Mesenchymal stem cell (in vitro differentiated cells and primary cell): Measurements from ENCODE around the gene ECI1.

ENCODE experiments used
- DNase-seq: peaks from one replicate; pipeline ENCODE4 v3.0.0-alpha.2; 2013
- H2AFZ ChIP-seq: one replicate; pipeline ENCODE4 v1.6.1; 2013; ENCODE audit warnings: low read depth, mild to moderate bottlenecking, control low read depth, inconsistent platforms, low read length, moderate library complexity
- H2AK5ac ChIP-seq: 2 replicates; pipeline ENCODE4 v1.6.1; 2013; ENCODE audit warnings: low read length, moderate library complexity, mild to moderate bottlenecking, inconsistent platforms; ENCODE audit not compliant: severe bottlenecking
- H2BK120ac ChIP-seq: one replicate; pipeline ENCODE4 v1.6.1; 2013; ENCODE audit warnings: low read depth, mild to moderate bottlenecking, inconsistent platforms, low read length, moderate library complexity
- H2BK12ac ChIP-seq, 2 experiments: one replicate each; pipeline ENCODE4 v1.6.1; 2013; ENCODE audit warnings: inconsistent platforms in 2 of 2, low read length in 2 of 2, mild to moderate bottlenecking in 2 of 2, moderate library complexity in 2 of 2, control low read depth in 1 of 2
- H2BK15ac ChIP-seq: one replicate; pipeline ENCODE4 v1.6.1; 2013; ENCODE audit warnings: mild to moderate bottlenecking, low read depth, inconsistent platforms; ENCODE audit not compliant: poor library complexity, severe bottlenecking
- H2BK5ac ChIP-seq: 2 replicates; pipeline ENCODE4 v1.6.1; 2013; ENCODE audit warnings: low read depth, mild to moderate bottlenecking, low read length, control low read depth, inconsistent platforms; ENCODE audit not compliant: poor library complexity, severe bottlenecking
- H3K14ac ChIP-seq, 2 experiments: one replicate each; pipeline ENCODE4 v1.6.1; 2013; ENCODE audit warnings: inconsistent platforms in 2 of 2, low read length in 2 of 2, control low read depth in 1 of 2, mild to moderate bottlenecking in 1 of 2, moderate library complexity in 1 of 2
- H3K18ac ChIP-seq, 2 experiments: one replicate each; pipeline ENCODE4 v1.6.1; 2013; ENCODE audit warnings: inconsistent platforms in 2 of 2, low read length in 2 of 2, control low read depth in 1 of 2, low read depth in 1 of 2, mild to moderate bottlenecking in 1 of 2
- H3K23ac ChIP-seq, 2 experiments: one replicate each; pipeline ENCODE4 v1.6.1; 2013; ENCODE audit warnings: inconsistent platforms in 2 of 2, low read length in 2 of 2, mild to moderate bottlenecking in 2 of 2, moderate library complexity in 2 of 2, control low read depth in 1 of 2
- H3K27ac ChIP-seq: 2 replicates; pipeline ENCODE4 v1.5.1; 2013; ENCODE audit warnings: mild to moderate bottlenecking, moderate library complexity, low read length, control low read depth, inconsistent platforms; ENCODE audit not compliant: poor library complexity, severe bottlenecking
- H3K27me3 ChIP-seq, 2 experiments: 2 replicates each; pipeline versions ENCODE4 v1.6.1 to v1.7.0; 2013; ENCODE audit warnings: low read length in 2 of 2, mild to moderate bottlenecking in 2 of 2, moderate library complexity in 2 of 2, control low read depth in 1 of 2, inconsistent platforms in 1 of 2; ENCODE audit not compliant: control insufficient read depth in 1 of 2, insufficient read depth in 1 of 2
- H3K36me3 ChIP-seq, 2 experiments: 2 replicates each; pipeline versions ENCODE4 v1.6.1 to v1.7.0; 2013; ENCODE audit warnings: low read length in 2 of 2, control low read depth in 1 of 2, inconsistent platforms in 1 of 2, low read depth in 1 of 2, mild to moderate bottlenecking in 1 of 2; ENCODE audit not compliant: insufficient read depth in 2 of 2, control insufficient read depth in 1 of 2
- H3K4ac ChIP-seq, 2 experiments: one replicate each; pipeline ENCODE4 v1.6.1; 2013; ENCODE audit warnings: inconsistent platforms in 2 of 2, low read length in 2 of 2, mild to moderate bottlenecking in 2 of 2, moderate library complexity in 2 of 2, control low read depth in 1 of 2, low read depth in 1 of 2
- H3K4me1 ChIP-seq: 2 replicates; pipeline ENCODE4 v1.6.1; 2013; ENCODE audit warnings: low read depth, low read length, control low read depth; ENCODE audit not compliant: control insufficient read depth, insufficient read depth
- H3K4me2 ChIP-seq: 2 replicates; pipeline ENCODE4 v1.6.1; 2013; ENCODE audit warnings: low read length, mild to moderate bottlenecking, inconsistent platforms; ENCODE audit not compliant: poor library complexity, severe bottlenecking
- H3K4me3 ChIP-seq, 2 experiments: 2 replicates each; pipeline versions ENCODE4 v1.5.1 to v1.7.0; 2013; ENCODE audit warnings: low read length in 2 of 2, mild to moderate bottlenecking in 2 of 2, control low read depth in 1 of 2, low read depth in 1 of 2; ENCODE audit not compliant: insufficient read depth in 1 of 2
- H3K79me1 ChIP-seq: replicated peaks from 2 replicates; pipeline ENCODE4 v1.6.1; 2013; ENCODE audit warnings: mild to moderate bottlenecking, control low read depth, low read length, inconsistent platforms; ENCODE audit not compliant: poor library complexity, severe bottlenecking
- H3K9ac ChIP-seq: 2 replicates; pipeline ENCODE4 v1.7.0; 2013; ENCODE audit warnings: mild to moderate bottlenecking, low read length, moderate library complexity
- H3K9me3 ChIP-seq: 2 replicates; pipeline ENCODE4 v1.7.0; 2013; ENCODE audit warnings: mild to moderate bottlenecking, low read length; ENCODE audit not compliant: control insufficient read depth
- H4K8ac ChIP-seq: one replicate; pipeline ENCODE4 v1.6.1; 2013; ENCODE audit warnings: inconsistent platforms, mild to moderate bottlenecking, low read length, moderate library complexity
- H4K91ac ChIP-seq: one replicate; pipeline ENCODE4 v1.6.1; 2013; ENCODE audit warnings: mild to moderate bottlenecking, low read length, inconsistent platforms
- WGBS: methylation state at CpG from one replicate; pipeline ENCODE4 v1.1.7; 2013; ENCODE audit warnings: mixed read lengths; 5-methylcytosine and 5-hydroxymethylcytosine counted together

Gene ECI1

DNA sequence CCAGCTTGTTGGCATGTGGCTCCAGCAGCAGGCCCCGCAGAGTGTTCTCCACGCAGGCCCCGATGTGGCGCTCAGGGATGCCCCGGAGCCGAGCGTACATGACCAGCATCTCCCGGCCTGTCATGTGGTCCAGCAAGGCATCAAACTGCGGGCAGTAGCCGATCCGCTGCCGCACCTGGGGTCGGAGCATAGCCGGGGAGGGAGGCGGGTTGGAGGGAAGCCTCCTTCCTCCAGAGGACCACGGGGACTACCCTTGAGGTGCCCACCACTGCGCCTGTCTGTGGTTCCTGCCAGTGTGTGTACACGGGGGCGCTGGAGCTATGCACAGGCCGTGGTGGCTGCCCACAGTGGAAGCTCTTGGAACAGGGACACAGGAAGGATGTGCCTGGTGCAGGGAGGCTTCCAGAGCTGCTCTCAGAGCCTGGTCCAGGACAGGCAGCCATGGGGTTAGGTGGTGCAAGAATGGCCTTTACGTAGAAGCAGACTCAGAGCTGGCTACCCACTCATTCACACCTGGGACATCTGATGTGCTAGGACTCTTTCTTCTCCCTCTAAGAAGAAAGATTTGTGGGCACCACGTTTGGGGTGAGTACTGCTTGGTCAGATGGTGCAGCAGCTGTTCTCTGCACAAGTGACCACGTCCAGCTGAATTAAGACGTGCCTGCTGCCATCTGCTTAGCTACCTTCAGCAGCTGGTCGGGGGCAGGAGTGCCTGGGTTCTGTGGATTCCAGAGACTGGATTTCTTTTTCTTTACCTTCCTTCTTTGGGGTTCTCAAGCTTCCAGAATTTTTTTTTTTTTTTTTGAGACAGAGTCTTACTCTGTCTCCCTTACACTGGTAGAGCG lies 27.8 kb upstream of the ECI1 start:
- no peaks in the 10 kb centered on the region for H3K9me3 ChIP-seq
- no peak overlapping the region for H3K4ac ChIP-seq
- no peak for DNase-seq
- H2BK12ac ChIP-seq, result no peak overlapping the region
- no peak overlapping the region for H3K4me2 ChIP-seq
- H3K18ac ChIP-seq, result no peak overlapping the region
- H4K8ac ChIP-seq, result no peak overlapping the region
- no peak overlapping the region for H2AFZ ChIP-seq
- no peak overlapping the region for H4K91ac ChIP-seq
- H2BK120ac ChIP-seq, result no peak overlapping the region
- no peak overlapping the region for H3K4me3 ChIP-seq
- no peaks in the 10 kb centered on the region for H3K79me1 ChIP-seq
- H2AK5ac ChIP-seq, result no peak overlapping the region
- 88% methylated on average over 26 of the region's 26 CpGs for WGBS
- peaks cover 0 to 1% of the 10 kb centered on the region in 2 experiments for H3K36me3 ChIP-seq
- H3K14ac ChIP-seq, result no peak overlapping the region
- H3K27ac ChIP-seq, result no peak overlapping the region
- H3K27me3 ChIP-seq, result peaks cover 31 to 74% of the 10 kb centered on the region in 2 experiments
- no peak overlapping the region for H3K9ac ChIP-seq
- peaks cover 2% of the 10 kb centered on the region for H3K4me1 ChIP-seq
- no peak overlapping the region for H2BK5ac ChIP-seq
- no peak overlapping the region for H3K23ac ChIP-seq
- H2BK15ac ChIP-seq, result no peak overlapping the region

DNA sequence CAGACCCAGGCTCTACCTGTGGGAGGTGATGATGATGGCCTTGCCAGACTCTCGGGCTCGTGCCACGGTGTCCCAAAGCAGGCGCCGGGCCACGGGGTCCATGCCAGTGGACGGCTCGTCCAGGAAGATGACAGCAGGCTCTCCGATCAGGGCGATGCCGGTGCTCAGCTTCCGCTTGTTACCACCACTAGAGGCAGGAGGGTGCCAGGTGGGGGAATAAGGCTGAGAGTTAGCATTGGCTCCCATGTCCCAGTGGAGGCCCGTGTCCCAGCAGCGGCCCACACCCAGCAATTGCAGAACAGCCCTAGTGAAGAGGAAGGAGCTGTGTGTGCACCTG lies 26.9 kb upstream of the ECI1 start:
- H3K18ac ChIP-seq, result no peak overlapping the region
- peaks cover 2% of the 10 kb centered on the region for H3K4me1 ChIP-seq
- WGBS, result 86% methylated on average over 14 of the region's 14 CpGs
- no peaks in the 10 kb centered on the region for H3K9me3 ChIP-seq
- H4K91ac ChIP-seq, result no peak overlapping the region
- H3K14ac ChIP-seq, result no peak overlapping the region
- no peak overlapping the region for H2BK15ac ChIP-seq
- H3K9ac ChIP-seq, result no peak overlapping the region
- H3K4me3 ChIP-seq, result no peak overlapping the region
- no peak overlapping the region for H3K4me2 ChIP-seq
- no peak overlapping the region for H2BK5ac ChIP-seq
- no peak overlapping the region for H2BK120ac ChIP-seq
- H3K4ac ChIP-seq, result no peak overlapping the region
- H3K79me1 ChIP-seq, result no peaks in the 10 kb centered on the region
- H3K36me3 ChIP-seq, result peaks cover 0 to 11% of the 10 kb centered on the region in 2 experiments
- H2AK5ac ChIP-seq, result no peak overlapping the region
- H3K27ac ChIP-seq, result no peak overlapping the region
- no peak overlapping the region for H3K23ac ChIP-seq
- H3K27me3 ChIP-seq, result peaks cover 31 to 70% of the 10 kb centered on the region in 2 experiments
- DNase-seq, result no peak
- no peak overlapping the region for H4K8ac ChIP-seq
- H2BK12ac ChIP-seq, result no peak overlapping the region
- H2AFZ ChIP-seq, result no peak overlapping the region

DNA sequence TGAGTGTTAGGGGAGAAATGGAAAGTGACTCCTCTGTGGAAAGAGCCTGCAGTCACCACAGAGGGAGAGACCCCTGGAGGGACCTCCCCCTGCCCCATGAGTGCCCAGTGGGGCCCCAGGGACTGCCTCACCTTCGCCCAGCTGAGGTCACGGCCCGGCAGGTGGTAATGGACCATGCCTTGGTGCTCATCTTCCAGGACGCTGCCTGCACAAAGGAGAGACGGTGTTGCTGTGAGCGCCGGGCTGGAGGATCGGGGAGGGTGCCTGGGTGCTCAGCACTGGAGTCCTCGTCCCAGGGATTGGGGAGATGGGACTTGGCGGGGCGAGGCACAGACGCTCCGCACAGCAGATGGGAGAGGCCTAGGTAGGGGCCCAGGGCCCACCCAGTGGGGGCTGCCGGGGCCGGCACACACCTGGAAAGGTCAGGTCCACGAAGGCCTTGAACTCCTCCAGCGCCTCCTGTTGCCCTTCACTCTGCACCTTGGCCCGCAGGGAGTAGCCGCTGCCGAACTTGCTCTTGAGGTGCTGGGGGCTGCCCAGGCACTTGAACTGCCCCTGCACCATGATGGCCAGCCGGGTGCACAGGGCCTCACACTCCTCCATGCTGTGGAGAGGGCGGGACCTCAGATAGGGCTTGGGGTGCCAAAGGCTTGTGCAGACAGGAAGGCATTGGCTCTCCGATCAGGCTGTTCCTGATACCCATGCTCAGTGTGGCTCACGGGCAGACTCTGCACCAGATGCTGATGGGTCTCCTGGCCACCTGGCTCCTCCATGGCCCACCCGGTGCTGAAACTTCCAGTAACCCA lies 26.3 kb upstream of the ECI1 start:
- DNase-seq, result no peak
- Histone ChIP-seq H3K14ac (no peak overlapping the region), H3K79me1 (peaks cover under 1% of the 10 kb centered on the region), H3K27me3 (peaks cover 31 to 66% of the 10 kb centered on the region in 2 experiments), H2BK12ac (no peak overlapping the region), H4K91ac (no peak overlapping the region), H3K9ac (no peak overlapping the region), H3K4me1 (peaks cover 2% of the 10 kb centered on the region), H2AFZ (no peak overlapping the region), H4K8ac (no peak overlapping the region), H3K23ac (no peak overlapping the region), H2BK15ac (no peak overlapping the region), H2AK5ac (no peak overlapping the region), H3K4ac (no peak overlapping the region), H3K4me2 (no peak overlapping the region), H3K4me3 (no peak overlapping the region), H3K36me3 (peaks cover 0 to 14% of the 10 kb centered on the region in 2 experiments), H3K27ac (no peak overlapping the region), H3K18ac (no peak overlapping the region), H2BK5ac (no peak overlapping the region), H3K9me3 (no peaks in the 10 kb centered on the region), H2BK120ac (no peak overlapping the region)
- 89% methylated on average over 25 of the region's 25 CpGs for WGBS
